CD4-positive, alpha-beta memory T cell (primary cell): ENCODE data around the gene RAP1GAP2. TPM values are rescaled to one million over a fixed set of nuclear protein-coding genes. Genes with fewer than 3 reads are reported as not detected.

Experiments
- CTCF ChIA-PET: fragments of 350-600 bp; sonication (Branson Sonifier 250); formaldehyde crosslinking; loops from one replicate; lab custom pipeline; 2021; ENCODE audit warnings: inconsistent platforms; ENCODE audit not compliant: partially characterized antibody; lab: Charles Lee
- POLR2A ChIA-PET: fragments of 350-600 bp; sonication (Branson Sonifier 250); formaldehyde crosslinking; loops from one replicate; lab custom pipeline; 2021; ENCODE audit not compliant: partially characterized antibody; lab: Charles Lee
- DNase-seq, 5 donors: peaks; one replicate each; pipeline versions ENCODE4 v3.0.0 to v3.0.0-alpha.2; 2020 to 2022; ENCODE audit warnings: mixed read lengths in 1 of 5
- H3K27ac ChIP-seq: one replicate; pipeline ENCODE4 v1.7.0; 2013; ENCODE audit warnings: low read depth, low read length
- H3K27me3 ChIP-seq: 2 replicates; pipeline ENCODE4 v1.7.0; 2013; ENCODE audit warnings: mild to moderate bottlenecking, low read length, moderate library complexity; ENCODE audit not compliant: insufficient read depth
- H3K36me3 ChIP-seq: 2 replicates; pipeline ENCODE4 v1.7.0; 2013; ENCODE audit warnings: mild to moderate bottlenecking, low read length, moderate library complexity; ENCODE audit not compliant: insufficient read depth
- H3K4me1 ChIP-seq: 2 replicates; pipeline ENCODE4 v1.7.0; 2013; ENCODE audit warnings: mild to moderate bottlenecking, low read length, moderate library complexity; ENCODE audit not compliant: insufficient read depth
- H3K4me3 ChIP-seq, 2 donors: one replicate each; pipeline ENCODE4 v1.7.0; 2013; ENCODE audit warnings: low read length in 2 of 2, mild to moderate bottlenecking in 1 of 2
- H3K9me3 ChIP-seq, 2 donors: one replicate each; pipeline ENCODE4 v1.7.0; 2013; ENCODE audit warnings: low read length in 2 of 2, control low read depth in 1 of 2; ENCODE audit not compliant: control insufficient read depth in 1 of 2
- H3K27ac Mint-ChIP-seq, 7 donors: one replicate each; pipeline ENCODE4 v1.8.0; 2020 to 2021; ENCODE audit warnings: mixed read lengths in 7 of 7, mild to moderate bottlenecking in 6 of 7, inconsistent platforms in 3 of 7, moderate library complexity in 3 of 7
- H3K27me3 Mint-ChIP-seq, 2 donors: one replicate each; pipeline ENCODE4 v1.8.0; 2020 to 2021; ENCODE audit warnings: mixed read lengths in 2 of 2
- H3K36me3 Mint-ChIP-seq, 2 donors: one replicate each; pipeline ENCODE4 v1.8.0; 2020 to 2021; ENCODE audit warnings: mixed read lengths in 2 of 2, inconsistent platforms in 1 of 2, mild to moderate bottlenecking in 1 of 2
- H3K4me1 Mint-ChIP-seq, 4 donors: one replicate each; pipeline ENCODE4 v1.8.0; 2020 to 2021; ENCODE audit warnings: mixed read lengths in 4 of 4, mild to moderate bottlenecking in 1 of 4
- H3K4me3 Mint-ChIP-seq, 8 donors: one replicate each; pipeline ENCODE4 v1.8.0; 2020 to 2021; ENCODE audit warnings: mixed read lengths in 8 of 8, mild to moderate bottlenecking in 7 of 8, moderate library complexity in 6 of 8, inconsistent platforms in 3 of 8
- H3K9me3 Mint-ChIP-seq, 8 donors: one replicate each; pipeline ENCODE4 v1.8.0; 2020 to 2021; ENCODE audit warnings: mixed read lengths in 8 of 8, mild to moderate bottlenecking in 5 of 8, inconsistent platforms in 3 of 8, moderate library complexity in 1 of 8
- intact Hi-C: fragments of 100-400 bp; cut with micrococcal nuclease; formaldehyde crosslinking; loops from one replicate; pipeline ENCODE4 v1.15.1; 2023
- polyA plus RNA-seq, 2 donors: library from polyadenylated mRNA; unstranded; fragments of 300-500 nt; fragmentation: Illumina TruSeq; gene quantifications; one replicate each; pipeline ENCODE4 v1.2.3, GENCODE V29; 2021
- total RNA-seq, 2 experiments: library from RNA; stranded (reverse); gene quantifications; one replicate each; pipeline ENCODE4 v1.2.3, GENCODE V29; 2021

RAP1GAP2 gene
- total and polyA plus RNA-seq, 4 experiments from 2014 or later, result 0.38 to 9.9 (median 8.0) TPM

GRCh38 chr17:2904135-2904534 is 107.9 kb downstream of the RAP1GAP2 start:
- Mint-ChIP-seq H3K36me3 (peaks cover 25 to 30% of the 10 kb centered on the region in 2 donors), H3K27me3 (no peaks in the 10 kb centered on the region), H3K4me1 (peaks cover 14 to 29% (median 17%) of the 10 kb centered on the region in 4 donors), H3K27ac (no peak overlapping the region), H3K4me3 (no peak overlapping the region), H3K9me3 (no peaks in the 10 kb centered on the region)
- intact Hi-C loops, result no loop called here
- Histone ChIP-seq H3K4me1 (no peaks in the 10 kb centered on the region), H3K27me3 (no peaks in the 10 kb centered on the region), H3K36me3 (peaks cover 14% of the 10 kb centered on the region), H3K9me3 (no peaks in the 10 kb centered on the region), H3K27ac (no peak overlapping the region), H3K4me3 (no peak overlapping the region)
- POLR2A ChIA-PET, result no interaction called here
- no peak for DNase-seq
- CTCF ChIA-PET, result no interaction called here

GRCh38 chr17:2905269-2905668 is 109.0 kb downstream of the RAP1GAP2 start:
- no peaks in the 10 kb centered on the region for H3K9me3 Mint-ChIP-seq
- peaks cover 14% of the 10 kb centered on the region for H3K36me3 ChIP-seq
- no peaks in the 10 kb centered on the region for H3K27me3 Mint-ChIP-seq
- peak overlapping the region in 2 of 7 donors; percentile 43 to 59 for H3K27ac Mint-ChIP-seq
- no peaks in the 10 kb centered on the region for H3K9me3 ChIP-seq
- no peaks in the 10 kb centered on the region for H3K27me3 ChIP-seq
- H3K4me3 Mint-ChIP-seq, result no peak overlapping the region
- H3K36me3 Mint-ChIP-seq, result peaks cover 25 to 35% of the 10 kb centered on the region in 2 donors
- no peak overlapping the region for H3K4me3 ChIP-seq
- no peak overlapping the region for H3K27ac ChIP-seq
- H3K4me1 Mint-ChIP-seq, result peaks cover 17 to 37% (median 23%) of the 10 kb centered on the region in 4 donors
- CTCF ChIA-PET, result no interaction called here
- intact Hi-C loops, result no loop called here
- H3K4me1 ChIP-seq, result no peaks in the 10 kb centered on the region
- POLR2A ChIA-PET, result no interaction called here
- no peak for DNase-seq

GRCh38 chr17:2905696-2906501 is 109.7 kb downstream of the RAP1GAP2 start:
- intact Hi-C loops, result no loop called here
- POLR2A ChIA-PET, result no interaction called here
- H3K4me3 Mint-ChIP-seq, result no peak overlapping the region
- no peaks in the 10 kb centered on the region for H3K27me3 ChIP-seq
- peaks cover 17 to 40% (median 23%) of the 10 kb centered on the region in 4 donors for H3K4me1 Mint-ChIP-seq
- no peak overlapping the region for H3K27ac Mint-ChIP-seq
- H3K27me3 Mint-ChIP-seq, result no peaks in the 10 kb centered on the region
- H3K4me1 ChIP-seq, result no peaks in the 10 kb centered on the region
- H3K36me3 ChIP-seq, result peaks cover 14% of the 10 kb centered on the region
- H3K9me3 Mint-ChIP-seq, result no peaks in the 10 kb centered on the region
- H3K4me3 ChIP-seq, result no peak overlapping the region
- CTCF ChIA-PET, result no interaction called here
- H3K36me3 Mint-ChIP-seq, result peaks cover 25 to 35% of the 10 kb centered on the region in 2 donors
- no peak for DNase-seq
- no peak overlapping the region for H3K27ac ChIP-seq
- no peaks in the 10 kb centered on the region for H3K9me3 ChIP-seq

GRCh38 chr17:2906901-2907300 is 110.7 kb downstream of the RAP1GAP2 start:
- H3K4me1 ChIP-seq, result no peaks in the 10 kb centered on the region
- H3K27ac ChIP-seq, result no peak overlapping the region
- peaks cover 14% of the 10 kb centered on the region for H3K36me3 ChIP-seq
- H3K36me3 Mint-ChIP-seq, result peaks cover 25 to 38% of the 10 kb centered on the region in 2 donors
- POLR2A ChIA-PET, result interaction anchor here (0.7 kb wide), 1 partner anchor 8 kb away, joined by 3 read pairs; no protein-coding TSS in a partner anchor
- H3K9me3 Mint-ChIP-seq, result no peaks in the 10 kb centered on the region
- no peak for DNase-seq
- no peak overlapping the region for H3K4me3 Mint-ChIP-seq
- H3K27me3 Mint-ChIP-seq, result no peaks in the 10 kb centered on the region
- no peak overlapping the region for H3K4me3 ChIP-seq
- peaks cover 15 to 38% (median 22%) of the 10 kb centered on the region in 4 donors for H3K4me1 Mint-ChIP-seq
- peak overlapping the region in 1 of 7 donors; percentile 86 for H3K27ac Mint-ChIP-seq
- H3K27me3 ChIP-seq, result no peaks in the 10 kb centered on the region
- intact Hi-C loops, result no loop called here
- no peaks in the 10 kb centered on the region for H3K9me3 ChIP-seq
- CTCF ChIA-PET, result interaction anchor here (0.8 to 0.9 kb wide), 2 partner anchors 80 to 121 kb away, joined by 3 to 4 read pairs; no protein-coding TSS in a partner anchor

DNA sequence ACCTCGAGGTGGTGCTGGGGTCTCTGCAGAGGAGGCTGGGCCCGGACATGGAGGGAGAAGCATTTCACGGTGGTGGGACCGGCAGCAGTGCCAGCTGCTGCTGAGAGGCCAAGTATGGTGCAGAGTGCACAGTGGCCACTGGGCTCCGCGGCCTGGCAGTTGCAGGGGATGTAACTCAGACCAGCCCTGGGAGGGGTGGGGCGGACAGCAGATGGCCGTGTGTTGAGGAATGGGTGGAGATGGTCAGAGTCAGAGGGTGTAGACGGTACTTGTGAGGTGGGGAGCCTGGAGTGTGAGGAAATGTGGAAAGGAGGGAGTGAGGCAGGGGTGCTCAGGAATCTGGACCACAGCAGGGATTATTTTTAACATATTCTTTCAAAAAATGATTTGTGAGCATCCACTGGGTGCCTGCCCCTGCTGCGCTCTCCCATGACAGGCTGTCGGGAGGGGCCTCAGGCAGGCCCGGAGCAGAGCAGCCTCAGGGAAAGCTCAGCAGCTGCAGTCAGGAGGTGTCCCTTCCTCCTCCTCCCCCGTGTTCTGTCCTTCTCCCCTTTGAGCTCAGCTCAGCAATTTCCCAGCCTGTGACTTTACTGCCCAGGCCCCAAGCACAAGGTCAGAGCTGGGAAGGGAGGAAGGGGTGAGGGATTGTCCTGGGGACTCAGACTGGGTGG is 113.1 kb downstream of the RAP1GAP2 start:
- Histone ChIP-seq H3K4me3 (no peak overlapping the region), H3K27me3 (no peaks in the 10 kb centered on the region), H3K36me3 (peaks cover 14% of the 10 kb centered on the region), H3K4me1 (no peaks in the 10 kb centered on the region), H3K27ac (no peak overlapping the region), H3K9me3 (no peaks in the 10 kb centered on the region)
- CTCF ChIA-PET, result no interaction called here
- intact Hi-C loops, result no loop called here
- H3K4me3 Mint-ChIP-seq, result no peak overlapping the region
- peak overlapping the region in 4 of 7 donors; percentile 40 to 85 (median 66) for H3K27ac Mint-ChIP-seq
- POLR2A ChIA-PET, result no interaction called here
- no peak for DNase-seq
- no peaks in the 10 kb centered on the region for H3K27me3 Mint-ChIP-seq
- no peaks in the 10 kb centered on the region for H3K9me3 Mint-ChIP-seq
- peaks cover 29 to 46% of the 10 kb centered on the region in 2 donors for H3K36me3 Mint-ChIP-seq
- peaks cover 19 to 33% (median 23%) of the 10 kb centered on the region in 4 donors for H3K4me1 Mint-ChIP-seq

- H3K4me3 Mint-ChIP-seq, result no peak overlapping the region
- peak overlapping the region in 3 of 7 donors; percentile 40 to 75 (median 57) for H3K27ac Mint-ChIP-seq
- no peaks in the 10 kb centered on the region for H3K9me3 ChIP-seq
- CTCF ChIA-PET, result no interaction called here
- no peaks in the 10 kb centered on the region for H3K4me1 ChIP-seq
- no peak overlapping the region for H3K4me3 ChIP-seq
- peaks cover 19 to 33% (median 23%) of the 10 kb centered on the region in 4 donors for H3K4me1 Mint-ChIP-seq
- no peak overlapping the region for H3K27ac ChIP-seq
- peaks cover 29 to 46% of the 10 kb centered on the region in 2 donors for H3K36me3 Mint-ChIP-seq
- DNase-seq, result no peak
- no peaks in the 10 kb centered on the region for H3K27me3 ChIP-seq
- H3K27me3 Mint-ChIP-seq, result no peaks in the 10 kb centered on the region
- POLR2A ChIA-PET, result no interaction called here
- no peaks in the 10 kb centered on the region for H3K9me3 Mint-ChIP-seq
- intact Hi-C loops, result no loop called here
- peaks cover 14% of the 10 kb centered on the region for H3K36me3 ChIP-seq
Observed at GRCh38 chr17:2909846-2910234, 113.6 kb downstream of the RAP1GAP2 start.

DNA sequence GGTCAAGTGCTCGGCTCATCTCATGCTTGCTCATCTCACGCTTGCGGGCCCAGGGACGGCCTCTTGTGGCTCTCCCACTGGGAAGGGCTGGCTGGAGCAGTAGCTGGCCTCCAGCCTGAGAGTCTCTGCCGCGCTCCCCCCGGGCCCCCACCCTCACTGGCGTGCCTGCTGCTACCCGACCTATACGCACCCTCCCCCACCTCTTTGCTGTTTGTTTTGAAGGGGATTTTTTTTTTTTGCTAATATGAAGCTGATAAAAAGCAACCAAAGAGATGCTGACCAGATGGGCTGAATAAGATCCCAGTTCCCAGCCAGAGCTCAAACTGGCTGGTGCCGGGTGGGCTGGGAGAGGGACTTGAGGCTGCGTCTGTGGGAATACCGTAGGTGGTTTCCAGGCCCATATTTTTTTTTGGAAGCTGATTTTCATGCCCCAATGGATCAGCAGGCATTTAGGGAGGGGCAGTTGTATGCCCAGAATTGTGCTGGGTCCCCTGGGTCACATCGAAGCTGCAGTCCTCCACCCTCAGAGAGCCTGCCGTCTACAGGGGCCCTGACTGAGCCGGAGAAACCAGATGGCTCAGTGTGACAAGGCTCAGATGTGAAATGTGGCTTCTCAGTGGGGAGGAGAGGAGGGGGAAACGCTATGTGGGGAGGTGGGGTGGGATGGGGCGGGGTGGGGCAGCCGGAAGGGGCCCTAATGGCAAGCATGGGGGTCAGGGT is 115.0 kb downstream of the RAP1GAP2 start:
- no peak for DNase-seq
- POLR2A ChIA-PET, result no interaction called here
- H3K4me3 Mint-ChIP-seq, result no peak overlapping the region
- Histone ChIP-seq H3K36me3 (peaks cover 6% of the 10 kb centered on the region), H3K27me3 (no peaks in the 10 kb centered on the region), H3K9me3 (no peaks in the 10 kb centered on the region), H3K4me3 (no peak overlapping the region), H3K4me1 (no peaks in the 10 kb centered on the region), H3K27ac (no peak overlapping the region)
- no peaks in the 10 kb centered on the region for H3K27me3 Mint-ChIP-seq
- CTCF ChIA-PET, result interaction anchor here (0.6 kb wide), 1 partner anchor 116 kb away, joined by 3 read pairs; no protein-coding TSS in a partner anchor
- intact Hi-C loops, result no loop called here
- peaks cover 26 to 47% of the 10 kb centered on the region in 2 donors for H3K36me3 Mint-ChIP-seq
- peaks cover 21 to 33% (median 24%) of the 10 kb centered on the region in 4 donors for H3K4me1 Mint-ChIP-seq
- no peak overlapping the region for H3K27ac Mint-ChIP-seq
- no peaks in the 10 kb centered on the region for H3K9me3 Mint-ChIP-seq
